GM12873 (cell line): ENCODE results near the gene RMDN2.

ENCODE experiments used
- TF ChIP-seq, protein P1 (sequence below): IDR thresholded peaks from 2 replicates; pipeline ENCODE4 v1.5.1; 2012; ENCODE audit warnings: low read depth, mild to moderate bottlenecking, moderate library complexity, low read length, control low read depth; ENCODE audit not compliant: insufficient read depth; ENCODE audit errors: missing control alignments

RMDN2 gene

GRCh38 chr2:37975808-37976207, 50.7 kb downstream of the RMDN2 start:
- TF ChIP-seq, protein P1, sequence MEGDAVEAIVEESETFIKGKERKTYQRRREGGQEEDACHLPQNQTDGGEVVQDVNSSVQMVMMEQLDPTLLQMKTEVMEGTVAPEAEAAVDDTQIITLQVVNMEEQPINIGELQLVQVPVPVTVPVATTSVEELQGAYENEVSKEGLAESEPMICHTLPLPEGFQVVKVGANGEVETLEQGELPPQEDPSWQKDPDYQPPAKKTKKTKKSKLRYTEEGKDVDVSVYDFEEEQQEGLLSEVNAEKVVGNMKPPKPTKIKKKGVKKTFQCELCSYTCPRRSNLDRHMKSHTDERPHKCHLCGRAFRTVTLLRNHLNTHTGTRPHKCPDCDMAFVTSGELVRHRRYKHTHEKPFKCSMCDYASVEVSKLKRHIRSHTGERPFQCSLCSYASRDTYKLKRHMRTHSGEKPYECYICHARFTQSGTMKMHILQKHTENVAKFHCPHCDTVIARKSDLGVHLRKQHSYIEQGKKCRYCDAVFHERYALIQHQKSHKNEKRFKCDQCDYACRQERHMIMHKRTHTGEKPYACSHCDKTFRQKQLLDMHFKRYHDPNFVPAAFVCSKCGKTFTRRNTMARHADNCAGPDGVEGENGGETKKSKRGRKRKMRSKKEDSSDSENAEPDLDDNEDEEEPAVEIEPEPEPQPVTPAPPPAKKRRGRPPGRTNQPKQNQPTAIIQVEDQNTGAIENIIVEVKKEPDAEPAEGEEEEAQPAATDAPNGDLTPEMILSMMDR, result no peak

DNA sequence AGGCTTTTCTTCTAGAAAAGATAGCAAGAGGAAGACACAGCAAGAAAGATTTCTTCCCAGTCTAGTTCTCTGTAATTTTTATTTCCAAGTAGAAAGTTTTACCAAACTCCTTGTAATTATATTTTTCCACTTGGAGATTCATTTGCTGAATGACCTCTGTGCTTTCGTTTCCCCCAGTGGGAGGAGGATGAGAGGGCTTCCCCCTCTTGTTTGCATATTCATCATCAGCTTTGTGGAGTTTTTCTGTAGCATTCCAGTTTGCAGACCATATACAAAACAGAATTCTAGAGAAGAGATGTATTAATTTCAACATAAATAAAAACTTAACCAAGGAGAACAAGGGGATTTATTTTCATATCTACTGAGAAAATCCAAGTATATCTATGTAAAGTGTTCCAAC, 51.3 kb downstream of the RMDN2 start:
- TF ChIP-seq, protein P1, result no peak

GRCh38 chr2:37982147-37982582, 57.1 kb downstream of the RMDN2 start:
- TF ChIP-seq, protein P1, result peak; percentile 79

GRCh38 chr2:37982847-37983246, 57.8 kb downstream of the RMDN2 start:
- TF ChIP-seq, protein P1, result no peak

DNA sequence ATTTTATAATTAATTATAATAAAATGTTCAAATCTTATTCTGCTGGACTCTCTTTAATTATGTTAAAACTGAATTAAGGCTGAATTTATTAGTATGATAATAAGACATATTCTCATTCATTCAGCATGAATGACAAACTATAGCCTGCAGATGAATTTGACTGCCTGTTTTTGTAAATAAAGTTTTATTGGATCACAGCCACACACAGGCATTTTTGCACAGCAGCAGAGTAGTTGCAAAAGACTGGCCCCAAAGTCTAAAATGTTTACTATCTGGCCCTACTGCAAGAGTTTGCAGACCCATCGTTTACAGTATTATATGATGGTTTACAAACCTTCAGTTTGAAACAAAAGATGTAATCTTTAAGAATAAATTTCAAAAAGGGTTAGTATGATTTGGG, 58.6 kb downstream of the RMDN2 start:
- TF ChIP-seq, protein P1, result no peak

- TF ChIP-seq, protein P1, result no peak
These were observed 59.1 kb downstream of the RMDN2 start for GRCh38 chr2:37984176-37984575.

DNA sequence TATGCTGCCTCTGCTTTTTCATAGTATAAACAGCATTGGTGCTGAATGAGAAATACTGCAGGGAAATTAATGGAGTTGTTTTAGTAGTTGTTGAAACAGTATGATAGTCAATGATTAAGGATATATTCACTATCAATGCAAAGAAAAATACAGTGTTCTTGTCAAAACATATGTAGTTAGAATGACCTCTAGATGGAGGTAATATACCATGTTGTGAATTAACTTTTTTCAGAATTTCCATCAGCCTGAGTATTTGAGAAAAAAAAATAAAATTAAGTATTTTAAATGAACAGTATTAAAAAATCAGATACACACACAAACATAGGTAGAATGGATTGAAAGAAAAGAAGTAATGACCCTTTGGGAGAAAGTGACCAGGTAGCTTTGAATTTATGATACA, 59.5 kb downstream of the RMDN2 start:
- TF ChIP-seq, protein P1, result no peak
